Measurements from ENCODE around the gene ZNF805.
"Not testable (repeated sequence)": the region's sequence is repeated elsewhere in the genome, so short reads cannot be mapped to it uniquely, and the experiment has no call there.

The ZNF805 gene

DNA sequence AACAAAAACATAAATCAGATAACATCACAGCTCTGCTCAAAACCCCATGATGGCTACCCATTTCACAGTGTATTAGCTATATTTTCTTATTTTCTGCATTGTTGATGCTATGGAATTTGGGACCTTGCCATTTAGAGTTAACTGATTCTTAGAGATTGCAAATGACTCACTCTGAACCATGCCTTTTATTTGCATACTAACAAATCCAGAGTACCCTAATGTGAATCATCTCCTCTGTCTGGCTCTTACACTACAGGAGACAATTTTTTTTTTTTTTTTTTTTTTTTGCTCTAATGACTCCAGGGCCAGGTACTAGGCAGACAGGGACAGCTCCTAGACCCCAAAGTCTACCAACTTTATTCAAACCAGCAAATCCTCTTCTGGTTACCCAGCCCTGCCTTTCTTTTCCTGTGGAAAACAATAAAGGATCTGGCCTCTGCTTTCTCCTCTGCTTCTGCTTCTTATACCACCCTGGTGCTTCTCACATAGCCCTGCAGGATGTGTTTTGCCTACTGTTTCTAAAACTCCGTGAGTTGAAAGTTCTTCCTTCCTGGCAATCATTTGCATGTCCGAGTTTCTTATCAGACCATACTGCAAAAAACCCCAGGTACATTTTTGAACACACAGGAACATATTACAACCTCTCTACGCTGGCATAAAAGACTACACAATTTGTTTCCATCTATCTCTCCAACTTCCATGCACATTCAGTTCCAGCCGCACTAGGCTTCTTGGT, 29.3 kb downstream of the ZNF805 start:
- DNase-seq, result no peak

DNA sequence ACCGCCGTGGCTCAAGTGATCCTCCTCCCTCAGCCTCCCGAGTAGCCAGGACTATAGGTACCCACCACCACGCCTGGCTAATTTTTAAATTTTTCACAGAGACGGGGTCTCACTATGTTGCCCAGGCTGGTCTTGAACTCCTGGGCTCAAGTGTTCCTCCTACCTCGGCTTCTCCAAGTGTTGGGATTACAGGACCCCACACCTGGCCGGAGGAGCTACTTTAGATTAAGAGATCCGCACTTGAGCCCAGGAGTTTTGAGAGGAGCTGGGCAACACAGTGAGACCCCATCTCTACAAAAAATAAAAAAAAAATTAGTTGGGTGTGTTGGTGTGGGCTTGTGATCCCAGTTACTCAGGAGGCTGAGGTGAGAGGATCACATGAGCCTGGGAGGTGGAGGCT, 30.8 kb downstream of the ZNF805 start:
- DNase-seq, result no peak

DNA sequence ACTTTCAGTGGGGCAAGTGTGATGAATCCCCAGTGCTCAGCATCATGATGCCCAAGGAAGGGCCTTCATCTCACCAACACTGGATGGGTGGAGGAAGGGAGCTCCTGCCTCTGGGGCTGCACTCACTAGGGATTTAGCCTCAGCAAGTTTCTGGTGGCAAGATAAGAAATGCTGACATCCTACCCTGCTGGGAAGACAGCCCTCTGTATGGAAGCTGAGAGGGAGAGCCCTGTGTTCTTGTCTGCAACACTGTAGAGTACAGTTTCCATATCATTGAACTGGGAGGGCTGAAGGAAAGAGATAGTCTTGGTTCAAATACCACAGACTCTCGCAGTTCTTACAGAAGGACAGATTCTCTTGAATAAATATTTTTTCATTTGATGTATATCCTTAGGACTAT, 32.6 kb downstream of the ZNF805 start:
- DNase-seq, result no peak

DNA sequence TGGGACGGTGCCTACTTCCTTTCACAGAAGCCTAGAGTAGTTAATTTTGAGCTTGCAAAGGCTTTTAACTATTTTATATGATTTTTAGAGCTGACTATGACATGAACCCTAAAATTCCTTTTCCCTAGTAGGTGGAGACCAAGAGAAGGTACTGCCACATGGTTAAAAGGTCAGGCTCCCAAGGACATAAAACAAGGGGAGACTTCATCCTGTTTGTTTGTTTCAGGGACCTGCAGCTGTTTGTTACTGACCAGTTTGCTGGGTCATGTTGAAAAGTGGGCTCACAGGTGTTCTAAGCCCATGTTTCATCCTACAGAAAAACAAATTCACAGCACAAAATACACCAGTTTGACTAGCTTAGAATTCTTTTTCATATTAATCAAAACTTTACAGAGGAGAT, 36.0 kb downstream of the ZNF805 start:
- DNase-seq, result no peak

DNA sequence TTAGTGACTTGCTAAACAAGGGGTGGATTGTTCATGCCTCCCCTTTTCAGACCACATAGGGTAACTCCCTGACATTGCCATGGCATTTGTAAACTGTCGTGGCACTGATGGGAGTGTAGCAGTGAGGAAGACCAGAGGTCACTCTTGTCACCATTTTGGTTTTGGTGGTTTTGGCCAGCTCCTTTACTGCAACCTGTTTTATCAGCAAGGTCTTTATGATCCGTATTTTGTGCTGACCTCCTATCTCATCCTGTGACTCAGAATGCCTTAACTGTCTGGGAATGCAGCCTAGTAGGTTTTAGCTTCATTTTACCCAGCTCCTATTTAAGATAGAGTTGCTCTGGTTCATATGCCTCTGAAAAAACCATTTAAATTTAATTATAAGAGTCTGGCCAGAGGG, 38.0 kb downstream of the ZNF805 start:
- not testable (repeated sequence) for DNase-seq

DNA sequence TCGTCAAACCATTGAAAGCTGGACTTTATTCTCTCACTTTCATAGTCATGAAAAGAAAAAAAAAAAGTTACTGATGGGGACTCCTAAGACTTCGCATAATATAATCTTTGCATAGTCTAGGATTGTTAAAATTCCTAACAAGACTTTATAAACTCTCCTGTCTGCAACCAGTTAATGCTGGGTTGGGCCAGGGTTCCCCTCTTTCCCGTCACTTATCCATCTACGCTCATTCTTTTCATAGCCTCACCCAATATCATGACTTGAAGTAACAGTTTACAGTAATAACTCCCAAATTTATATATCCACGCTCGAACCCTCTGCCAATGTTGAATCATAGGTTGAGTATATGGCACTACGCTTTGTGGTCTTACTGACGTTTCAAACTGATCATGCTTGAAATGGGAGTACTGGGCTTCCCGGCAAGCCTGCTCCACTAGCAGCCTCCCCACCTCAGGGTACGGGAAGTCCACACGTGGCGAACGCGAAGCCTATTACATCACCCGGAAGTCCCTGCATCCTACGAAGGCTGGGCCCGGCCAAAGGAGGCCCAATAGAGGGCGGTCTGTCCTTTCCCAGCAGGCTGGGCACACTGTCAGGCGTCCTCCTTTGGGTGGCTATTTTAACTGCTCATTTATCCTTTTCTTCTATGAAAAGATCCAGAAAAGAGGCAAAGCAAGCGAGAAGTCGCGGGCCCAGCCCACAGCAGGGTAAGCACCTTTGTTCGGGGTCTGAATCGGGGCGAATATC, 39.2 kb downstream of the ZNF805 start:
- DNase-seq, result peak; percentile 99

DNA sequence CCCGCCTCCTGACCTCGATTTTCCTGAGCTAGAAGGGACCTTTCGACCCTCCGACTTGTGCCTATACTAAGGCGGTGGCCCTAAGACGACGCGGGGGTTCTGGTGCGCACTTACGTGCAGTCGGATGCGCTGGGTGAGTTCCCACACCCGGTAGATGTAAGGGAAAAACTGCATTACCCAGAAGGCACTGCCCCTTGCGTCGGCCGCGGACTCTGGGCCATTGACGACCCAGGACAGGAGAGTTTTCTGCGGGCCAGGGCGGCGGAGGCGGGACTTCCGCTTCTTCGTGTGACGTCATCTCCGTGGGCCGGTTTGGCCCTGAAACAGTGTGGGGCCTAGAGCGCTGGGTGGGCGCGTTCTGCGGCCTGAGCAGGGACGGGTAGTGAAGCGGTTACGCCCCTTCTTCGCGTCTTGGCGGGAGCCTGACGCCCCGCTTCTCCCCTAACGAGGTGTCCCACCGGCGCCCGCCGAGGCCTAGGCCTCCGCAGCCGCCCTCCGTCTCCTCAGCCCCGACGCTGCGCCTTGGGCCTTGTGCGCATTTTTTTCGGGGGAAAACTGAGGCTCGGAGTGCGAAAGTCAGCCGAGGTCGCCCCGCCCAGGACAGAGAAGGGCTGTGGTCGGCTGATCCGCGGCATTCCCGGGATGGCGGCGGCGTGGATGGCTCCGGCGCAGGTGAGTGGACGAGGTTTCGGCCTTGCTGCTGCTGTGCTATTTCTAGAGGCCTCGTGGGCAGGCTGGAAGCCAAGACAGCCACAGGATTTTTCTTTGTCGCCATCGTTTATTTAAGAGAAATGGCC, 39.9 kb downstream of the ZNF805 start, which contains the start of gene ZNF460:
ZNF460 (plus strand) TSS at position 321 of the 797 bp plus-strand sequence; CDS start at position 643, 322 bp downstream.
- peak; percentile 99 for DNase-seq

DNA sequence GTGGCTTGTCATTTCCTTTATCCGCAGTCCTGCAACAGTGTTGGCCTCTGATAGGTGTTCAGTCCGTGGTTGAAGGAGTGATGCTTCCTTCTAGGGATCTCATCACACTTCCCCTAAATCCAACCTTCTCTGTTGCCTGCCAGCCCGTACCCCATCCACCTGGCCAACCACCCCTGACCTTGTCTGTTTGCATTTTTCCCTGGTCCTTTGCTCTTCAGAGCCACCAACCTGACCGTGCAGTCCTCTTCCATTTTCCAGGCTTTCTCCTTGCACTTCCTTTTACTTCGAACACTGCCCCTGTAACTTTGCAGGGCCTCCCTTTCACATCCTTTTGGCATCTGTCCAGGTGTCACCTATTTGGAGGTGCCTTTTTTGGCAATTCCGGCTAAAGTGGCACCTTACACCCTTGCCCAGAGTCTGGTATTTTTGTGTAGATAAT, 40.5 kb downstream of the ZNF805 start:
- peak; percentile 29 for DNase-seq

DNA sequence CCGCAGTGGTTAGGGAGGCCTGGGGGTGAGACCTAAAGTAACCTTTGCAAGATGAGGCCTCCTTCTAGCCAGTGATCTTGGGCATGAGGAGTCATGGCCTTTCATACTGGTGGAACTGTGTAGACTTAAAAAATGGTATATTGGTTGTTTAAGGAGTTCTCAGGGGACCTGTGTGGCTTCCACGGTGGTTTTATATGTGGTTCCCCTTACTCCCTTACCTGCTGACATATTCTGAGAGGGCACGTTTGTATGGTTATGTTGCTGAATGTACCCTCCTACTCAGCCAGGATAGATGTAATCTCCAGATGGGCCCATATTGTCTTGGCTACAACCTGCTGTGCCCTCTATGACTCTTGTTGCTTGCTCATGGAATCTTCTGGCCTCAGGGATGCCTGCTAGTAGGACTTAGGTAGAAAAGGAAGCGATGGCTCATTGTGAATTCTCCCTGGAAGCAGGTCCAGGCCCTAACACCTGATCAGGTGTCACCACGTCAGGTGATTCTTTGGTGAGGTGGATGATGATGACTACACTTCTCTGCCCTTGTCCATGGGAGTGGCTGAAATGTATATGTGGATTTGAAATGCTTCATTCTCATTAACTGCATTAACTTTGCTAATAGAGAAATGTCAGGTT, 41.7 kb downstream of the ZNF805 start:
- no peak for DNase-seq

DNA sequence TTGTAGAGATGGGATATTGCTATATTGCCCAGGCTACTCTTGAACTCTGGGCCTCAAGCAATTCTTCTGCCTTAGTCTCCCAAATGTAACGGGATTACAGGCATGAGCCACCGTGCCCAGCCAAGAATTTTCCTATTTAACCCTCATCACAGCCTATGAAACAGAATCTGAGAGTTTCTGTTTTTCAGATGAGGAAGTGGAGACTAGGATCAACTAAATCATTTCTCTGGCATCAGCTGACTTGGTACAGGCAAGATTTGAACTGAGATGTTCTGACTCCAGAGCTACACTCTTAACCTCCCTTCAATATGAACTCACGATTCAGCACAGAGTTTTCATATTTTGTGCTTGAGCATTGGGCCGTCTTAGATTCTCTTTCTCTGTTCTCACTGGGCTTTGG, 47.9 kb downstream of the ZNF805 start:
- DNase-seq, result no peak

DNA sequence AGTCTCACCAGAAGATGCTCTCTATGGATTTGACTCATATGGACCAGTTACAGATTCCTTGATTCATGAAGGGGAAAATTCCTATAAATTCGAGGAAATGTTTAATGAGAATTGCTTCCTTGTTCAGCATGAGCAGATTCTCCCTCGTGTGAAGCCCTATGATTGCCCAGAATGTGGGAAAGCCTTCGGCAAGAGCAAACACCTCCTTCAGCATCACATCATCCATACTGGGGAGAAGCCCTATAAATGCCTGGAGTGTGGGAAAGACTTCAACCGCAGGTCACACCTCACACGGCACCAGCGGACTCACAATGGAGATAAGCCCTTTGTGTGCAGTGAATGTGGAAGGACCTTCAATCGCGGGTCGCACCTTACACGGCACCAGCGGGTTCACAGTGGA, 50.5 kb downstream of the ZNF805 start:
- DNase-seq, result no peak

DNA sequence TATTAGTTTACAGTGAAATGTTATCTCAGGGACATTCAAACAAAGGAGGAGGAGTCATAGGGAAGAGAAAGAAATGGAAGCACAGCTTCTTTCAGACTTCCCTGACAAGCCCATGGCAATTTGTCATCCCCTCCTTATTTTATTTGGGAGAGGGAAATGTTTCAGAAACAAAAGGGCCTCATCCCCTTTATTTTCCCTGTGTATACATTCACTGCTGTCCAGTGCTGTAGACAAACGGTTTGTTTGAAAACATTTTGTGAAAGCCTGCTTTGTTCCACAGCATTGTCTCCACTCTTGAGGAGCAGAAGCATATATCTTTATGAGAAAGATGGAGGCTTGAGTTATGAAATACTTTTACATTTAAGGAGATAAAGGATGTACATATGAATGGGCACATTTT, 52.1 kb downstream of the ZNF805 start:
- no peak for DNase-seq

DNA sequence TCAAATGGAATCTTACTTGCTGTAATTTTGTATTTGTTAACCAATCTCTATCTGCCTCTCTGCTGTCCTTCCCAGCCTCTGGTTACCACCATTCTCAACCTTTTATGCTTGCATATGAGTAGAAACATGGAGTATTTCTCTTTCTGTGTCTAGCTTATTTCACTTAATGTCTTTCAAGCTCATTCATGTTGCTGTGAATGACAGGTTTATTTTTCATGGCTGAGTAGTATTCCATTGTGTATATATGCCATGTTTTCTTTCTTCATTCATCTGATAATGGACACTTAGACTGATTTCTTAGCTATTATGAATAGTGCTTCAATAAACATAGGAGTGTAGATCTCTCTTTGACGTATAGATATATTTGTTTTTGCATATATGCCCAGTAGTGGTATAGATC, 53.3 kb downstream of the ZNF805 start:
- no peak for DNase-seq

DNA sequence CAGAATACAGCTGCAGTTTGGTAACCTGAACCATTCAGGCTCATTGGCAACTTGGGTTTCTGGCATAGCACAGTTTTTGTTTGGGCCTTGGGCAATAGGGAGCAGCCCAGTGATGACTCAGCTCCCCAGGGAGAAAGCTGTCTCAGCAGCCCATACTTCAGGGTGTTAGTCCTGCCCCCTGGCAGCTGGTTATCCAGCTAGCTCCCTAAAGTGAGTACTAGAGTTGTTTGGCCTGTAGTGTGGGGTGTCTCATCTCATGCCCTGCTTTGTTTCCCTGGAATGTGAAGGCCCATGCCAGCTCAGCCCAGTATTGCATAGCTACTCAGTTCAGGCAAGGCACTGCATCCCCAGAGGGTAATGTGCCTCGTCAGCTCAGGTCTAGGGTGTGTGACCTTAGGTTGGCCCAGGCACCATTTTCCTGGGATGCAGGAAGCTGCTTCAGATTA, 61.6 kb downstream of the ZNF805 start:
- no peak for DNase-seq

DNA sequence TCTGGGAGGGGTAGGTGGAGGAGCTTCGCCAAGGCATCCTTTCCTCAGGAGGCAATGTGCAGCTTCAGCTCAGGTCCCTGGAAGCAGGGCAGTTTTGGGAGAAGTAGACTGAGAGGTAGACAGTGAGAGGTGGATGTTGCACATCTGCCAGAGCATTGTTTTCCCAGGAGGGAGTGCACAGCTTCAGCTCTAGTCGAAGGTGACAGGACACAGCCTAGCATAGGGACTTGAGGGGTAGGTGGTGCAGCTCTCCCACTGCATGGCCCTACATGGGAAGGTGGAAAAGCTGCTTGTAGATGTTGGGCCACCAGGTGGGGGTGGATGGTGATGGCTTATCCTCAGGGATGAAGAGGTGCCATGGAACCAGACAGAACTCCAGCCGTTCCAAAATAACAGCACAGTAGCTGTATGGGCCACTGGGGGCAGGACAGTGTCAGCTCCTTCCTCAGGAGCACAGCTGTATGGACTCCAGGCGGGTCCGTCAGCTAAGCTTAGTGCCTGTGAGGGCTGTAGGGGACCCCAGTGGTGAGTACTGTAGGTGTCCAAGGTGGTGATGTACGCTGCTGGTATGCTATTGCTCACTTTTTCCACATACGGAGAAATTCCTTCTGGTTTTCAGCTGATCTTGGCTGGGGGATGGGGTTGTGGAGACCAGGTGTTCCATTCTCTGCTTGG, 62.4 kb downstream of the ZNF805 start:
- no peak for DNase-seq
